Measurements from ENCODE around the gene SLITRK6. TPM values are rescaled to one million over a fixed set of nuclear protein-coding genes. Genes with fewer than 3 reads are reported as not detected.
A peak's percentile ranks its signal among the peaks of the same experiment; 100 is the strongest.
"Not testable (repeated sequence)": the region's sequence is repeated elsewhere in the genome, so short reads cannot be mapped to it uniquely, and the experiment has no call there.

SLITRK6 gene, protein sequence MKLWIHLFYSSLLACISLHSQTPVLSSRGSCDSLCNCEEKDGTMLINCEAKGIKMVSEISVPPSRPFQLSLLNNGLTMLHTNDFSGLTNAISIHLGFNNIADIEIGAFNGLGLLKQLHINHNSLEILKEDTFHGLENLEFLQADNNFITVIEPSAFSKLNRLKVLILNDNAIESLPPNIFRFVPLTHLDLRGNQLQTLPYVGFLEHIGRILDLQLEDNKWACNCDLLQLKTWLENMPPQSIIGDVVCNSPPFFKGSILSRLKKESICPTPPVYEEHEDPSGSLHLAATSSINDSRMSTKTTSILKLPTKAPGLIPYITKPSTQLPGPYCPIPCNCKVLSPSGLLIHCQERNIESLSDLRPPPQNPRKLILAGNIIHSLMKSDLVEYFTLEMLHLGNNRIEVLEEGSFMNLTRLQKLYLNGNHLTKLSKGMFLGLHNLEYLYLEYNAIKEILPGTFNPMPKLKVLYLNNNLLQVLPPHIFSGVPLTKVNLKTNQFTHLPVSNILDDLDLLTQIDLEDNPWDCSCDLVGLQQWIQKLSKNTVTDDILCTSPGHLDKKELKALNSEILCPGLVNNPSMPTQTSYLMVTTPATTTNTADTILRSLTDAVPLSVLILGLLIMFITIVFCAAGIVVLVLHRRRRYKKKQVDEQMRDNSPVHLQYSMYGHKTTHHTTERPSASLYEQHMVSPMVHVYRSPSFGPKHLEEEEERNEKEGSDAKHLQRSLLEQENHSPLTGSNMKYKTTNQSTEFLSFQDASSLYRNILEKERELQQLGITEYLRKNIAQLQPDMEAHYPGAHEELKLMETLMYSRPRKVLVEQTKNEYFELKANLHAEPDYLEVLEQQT
- 33.7 TPM for total RNA-seq

DNA sequence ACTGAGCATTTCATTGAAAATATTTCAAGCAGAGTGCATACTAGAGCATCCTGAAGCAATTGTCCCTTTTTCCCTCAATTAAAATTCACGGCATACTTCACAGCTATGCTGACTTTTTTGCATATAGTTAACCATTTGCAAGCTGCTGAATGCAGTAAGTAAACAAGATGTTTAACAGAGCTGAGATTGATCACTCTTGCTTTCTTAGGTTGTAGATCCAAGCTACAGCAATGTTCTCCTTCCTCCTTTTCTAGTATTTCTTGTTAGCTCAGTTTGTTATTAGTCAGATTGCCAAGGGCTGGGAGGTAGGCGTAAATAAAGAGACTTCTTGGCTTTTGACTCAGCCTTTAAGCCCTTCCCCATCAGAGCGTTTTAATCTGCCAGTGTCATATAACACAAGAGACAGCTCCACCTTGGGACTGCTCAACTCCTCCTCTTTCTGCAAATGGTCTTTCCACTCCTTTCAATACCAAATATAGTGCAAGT, at the start of gene SLITRK6:
SLITRK6 (minus strand) TSS at position 323 of the 486 bp plus-strand sequence. CDS start 2,911 bp downstream, outside the sequence.
- DNase-seq (ENCODE audit: low spot score), result peak; percentile 64

- no peak for DNase-seq (ENCODE audit: low spot score)
Observed at GRCh38 chr13:85847012-85847411, 47.8 kb upstream of the SLITRK6 start.

- DNase-seq (ENCODE audit: low spot score), result no peak
Observed at GRCh38 chr13:85841427-85841826, 42.2 kb upstream of the SLITRK6 start.

DNA sequence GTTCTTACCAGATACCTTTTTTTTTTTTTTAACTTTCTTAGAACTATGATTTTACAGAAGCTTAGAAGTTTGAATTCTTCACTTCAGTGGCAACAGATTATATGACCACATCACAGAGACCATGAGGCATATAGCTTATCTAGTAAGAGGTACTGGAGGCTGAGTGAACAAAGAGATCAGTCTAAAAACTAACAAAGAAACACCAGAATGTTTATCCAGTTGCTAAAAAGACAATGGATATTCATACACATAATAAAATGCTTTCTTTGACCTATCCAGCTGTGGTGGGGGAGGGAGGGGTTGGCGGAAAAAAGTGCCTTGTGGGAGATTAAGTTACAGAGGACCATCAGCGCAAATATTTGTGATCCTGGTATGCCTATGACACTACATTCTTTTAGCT, 34.7 kb upstream of the SLITRK6 start:
- no peak for DNase-seq (ENCODE audit: low spot score)

DNA sequence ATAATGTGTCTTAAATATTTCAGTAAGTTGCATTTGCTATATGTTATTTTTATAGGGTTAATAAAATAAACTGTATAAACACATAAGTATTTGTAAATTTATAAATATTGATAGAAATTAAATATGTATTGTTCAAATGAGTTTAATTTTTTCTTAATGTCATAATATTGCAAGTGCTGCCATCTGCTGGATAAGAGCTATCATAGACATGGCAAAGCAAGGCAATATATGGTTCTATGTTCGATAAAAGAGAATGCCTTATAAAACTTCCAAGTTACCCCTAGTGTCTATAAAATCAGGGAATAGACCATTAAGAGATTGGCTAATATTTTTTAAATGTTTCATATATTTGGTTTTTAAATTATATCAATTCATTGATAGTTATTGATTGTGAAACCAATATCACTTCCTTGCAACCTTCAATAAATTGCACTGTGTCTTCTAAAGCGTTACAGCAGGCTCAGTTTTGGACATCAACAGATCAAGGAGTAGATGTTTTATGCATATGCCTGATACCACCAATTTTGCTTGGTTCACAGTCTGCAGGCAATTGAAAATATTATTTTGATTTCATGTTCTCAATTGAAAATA, 29.0 kb upstream of the SLITRK6 start:
- DNase-seq (ENCODE audit: low spot score), result no peak

DNA sequence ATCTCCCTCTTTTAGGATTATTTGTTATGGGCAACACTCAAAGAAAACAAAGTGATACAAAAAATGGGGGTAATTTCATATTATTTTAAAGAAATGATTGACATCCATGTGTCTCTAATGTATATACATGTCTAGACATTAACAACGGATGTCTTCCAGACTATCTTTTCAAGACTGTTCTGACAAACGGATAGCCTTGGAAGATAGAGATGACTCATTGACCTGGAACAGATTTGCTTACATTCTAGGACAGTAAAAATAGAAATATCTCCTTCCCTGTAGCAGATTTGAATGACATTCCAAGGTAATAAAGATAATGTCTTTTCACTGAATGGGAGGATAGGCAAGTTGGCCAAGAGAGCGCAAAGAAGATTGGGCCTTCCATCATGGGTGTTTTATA, 26.2 kb upstream of the SLITRK6 start:
- no peak for DNase-seq (ENCODE audit: low spot score)

GRCh38 chr13:85823832-85824231, 24.6 kb upstream of the SLITRK6 start:
- DNase-seq (ENCODE audit: low spot score), result no peak

- no peak for DNase-seq (ENCODE audit: low spot score)
Observed at GRCh38 chr13:85819513-85819912, 20.3 kb upstream of the SLITRK6 start.

DNA sequence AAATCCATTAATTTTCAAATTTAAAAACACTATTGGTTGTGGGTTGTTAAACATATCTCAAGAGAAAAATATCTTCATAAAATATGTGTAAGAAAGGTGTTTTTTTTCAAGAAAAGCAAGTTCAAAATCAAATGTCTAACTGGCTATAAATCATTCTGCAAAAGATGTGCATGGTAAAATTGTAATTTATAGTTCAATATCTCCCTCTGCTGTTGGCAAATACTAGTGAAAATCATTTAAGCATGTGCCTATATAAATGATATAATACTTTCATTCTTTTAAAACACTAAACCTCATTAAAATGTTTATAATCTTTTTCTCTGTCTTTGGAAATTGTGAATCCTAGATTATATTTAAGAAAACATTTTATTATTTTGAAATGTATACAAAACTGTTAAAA, 17.2 kb upstream of the SLITRK6 start:
- DNase-seq (ENCODE audit: low spot score), result no peak

DNA sequence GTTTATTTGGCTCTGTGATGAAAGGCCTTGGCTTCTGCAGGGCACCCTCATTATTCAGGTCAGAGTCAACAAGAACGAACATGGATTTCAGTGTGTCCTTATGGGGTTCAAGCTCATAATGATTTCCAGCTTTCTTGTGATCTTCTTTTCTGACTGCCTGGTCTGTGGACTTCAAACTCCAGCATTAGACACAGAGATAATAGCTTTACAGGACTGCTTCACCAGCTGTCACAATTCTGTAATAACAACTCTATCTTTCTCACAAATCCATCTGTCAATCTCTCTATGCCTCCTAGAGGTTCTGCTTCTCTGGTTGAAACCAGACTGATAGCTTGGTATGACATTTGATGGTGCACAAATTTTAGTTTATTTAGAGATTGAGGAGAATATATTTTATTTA, 13.1 kb upstream of the SLITRK6 start:
- no peak for DNase-seq (ENCODE audit: low spot score)

GRCh38 chr13:85808811-85809210, 9.6 kb upstream of the SLITRK6 start:
- no peak for DNase-seq (ENCODE audit: low spot score)

DNA sequence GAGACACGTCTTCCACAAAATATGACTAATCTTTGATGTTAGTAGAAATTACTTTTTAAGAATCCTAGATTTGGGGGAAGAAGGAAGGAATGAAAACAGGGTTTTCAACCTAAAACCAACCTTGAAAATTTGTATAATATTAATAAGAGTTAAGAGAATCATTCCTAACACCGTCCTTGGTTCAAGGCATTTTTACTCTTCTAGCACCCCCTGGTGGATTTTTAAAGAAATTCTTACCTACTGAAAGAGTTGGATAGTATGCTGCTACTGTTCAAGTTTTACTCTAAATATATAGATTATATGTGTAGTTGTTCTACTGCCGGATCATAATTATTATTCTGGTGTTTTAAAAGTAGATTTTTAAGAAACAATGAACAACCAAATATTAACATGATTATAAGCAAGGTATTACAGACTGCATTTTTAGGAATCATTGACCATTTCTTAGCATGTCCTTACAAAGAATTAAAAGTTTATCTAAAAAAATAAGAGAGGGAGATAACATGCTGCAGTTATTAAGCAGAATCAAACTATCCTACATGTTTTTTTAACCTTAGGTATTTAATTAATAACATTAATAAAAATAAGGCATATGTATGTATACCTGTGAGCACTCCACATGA, 7.4 kb upstream of the SLITRK6 start:
- no peak for DNase-seq (ENCODE audit: low spot score)

- no peak for DNase-seq (ENCODE audit: low spot score)
Observed at GRCh38 chr13:85798556-85798955, 663 bp downstream of the SLITRK6 start.

- DNase-seq (ENCODE audit: low spot score), result no peak
Observed at GRCh38 chr13:85797311-85797710, 1.9 kb downstream of the SLITRK6 start.

GRCh38 chr13:85785205-85785604, 14.0 kb downstream of the SLITRK6 start:
- DNase-seq (ENCODE audit: low spot score), result no peak

- DNase-seq (ENCODE audit: low spot score), result no peak
Observed at GRCh38 chr13:85772367-85772766, 26.9 kb downstream of the SLITRK6 start.

GRCh38 chr13:85771856-85772255, 27.4 kb downstream of the SLITRK6 start:
- no peak for DNase-seq (ENCODE audit: low spot score)

DNA sequence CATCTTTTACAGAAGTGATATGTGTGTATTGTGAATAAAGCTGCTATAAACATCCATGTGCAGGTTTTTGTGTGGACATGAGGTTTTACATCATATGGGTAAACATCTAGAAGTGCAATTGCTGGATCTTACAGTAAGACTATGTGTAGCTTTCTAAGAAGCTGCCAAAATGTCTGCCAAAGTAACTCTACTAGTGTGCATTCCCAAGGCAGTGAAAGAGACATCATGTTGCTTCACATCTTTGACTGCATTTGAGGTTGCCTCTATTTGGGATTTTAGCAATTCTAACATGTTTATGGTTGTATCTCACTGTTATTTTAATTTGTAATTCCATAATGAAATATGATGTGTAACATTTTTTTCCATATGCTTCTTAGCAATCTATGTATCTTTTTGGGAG, 30.3 kb downstream of the SLITRK6 start:
- no peak for DNase-seq (ENCODE audit: low spot score)

GRCh38 chr13:85755123-85755522, 44.1 kb downstream of the SLITRK6 start:
- no peak for DNase-seq (ENCODE audit: low spot score)

DNA sequence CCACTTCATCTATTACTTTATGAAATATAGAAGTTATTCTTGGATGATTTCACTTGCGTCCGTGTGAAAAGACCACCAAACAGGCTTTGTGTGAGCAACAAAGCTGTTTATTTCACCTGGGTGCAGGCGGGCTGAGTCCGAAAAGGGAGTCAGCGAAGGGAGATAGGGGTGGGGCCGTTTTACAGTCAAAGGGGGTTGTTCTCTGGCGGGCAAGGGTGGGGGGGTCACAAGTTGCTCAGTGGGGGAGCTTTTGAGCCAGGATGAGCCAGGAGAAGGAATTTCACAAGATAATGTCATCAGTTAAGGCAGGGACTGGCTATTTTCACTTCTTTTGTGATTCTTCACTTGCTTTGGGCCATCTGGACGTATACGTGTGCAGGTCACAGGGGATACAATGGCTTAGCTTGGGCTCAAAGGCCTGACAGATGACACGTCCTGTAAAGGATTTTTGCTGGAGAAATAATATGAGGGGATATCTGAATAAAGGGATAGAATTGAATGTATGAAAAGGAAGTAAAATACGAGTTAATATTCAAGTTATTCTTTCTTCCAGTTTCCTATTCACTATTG, 55.9 kb downstream of the SLITRK6 start:
- DNase-seq (ENCODE audit: low spot score), result not testable (repeated sequence)
